ENCODE data around the gene CD300LD.

The CD300LD gene

GRCh38 chr17:74619077-74619673 is 27.1 kb upstream of the CD300LD start:
- no peaks in the 10 kb centered on the region for H3K36me3 Mint-ChIP-seq
- no peak overlapping the region for H3K27ac Mint-ChIP-seq
- no peak overlapping the region for H3K4me3 Mint-ChIP-seq
- peaks cover 28% of the 10 kb centered on the region for H3K27me3 Mint-ChIP-seq
- H3K9me3 Mint-ChIP-seq (ENCODE audit: low read depth), result no peaks in the 10 kb centered on the region
- no peaks in the 10 kb centered on the region for H3K4me1 Mint-ChIP-seq (ENCODE audit: low read depth)

GRCh38 chr17:74618451-74618850 is 26.4 kb upstream of the CD300LD start:
- no peak overlapping the region for H3K27ac Mint-ChIP-seq
- H3K27me3 Mint-ChIP-seq, result peaks cover 23% of the 10 kb centered on the region
- H3K36me3 Mint-ChIP-seq, result no peaks in the 10 kb centered on the region
- no peaks in the 10 kb centered on the region for H3K9me3 Mint-ChIP-seq (ENCODE audit: low read depth)
- H3K4me3 Mint-ChIP-seq, result no peak overlapping the region
- H3K4me1 Mint-ChIP-seq (ENCODE audit: low read depth), result no peaks in the 10 kb centered on the region

GRCh38 chr17:74616696-74617095 is 24.6 kb upstream of the CD300LD start:
- Mint-ChIP-seq H3K4me3 (no peak overlapping the region), H3K4me1 (ENCODE audit: low read depth) (no peaks in the 10 kb centered on the region), H3K27me3 (peaks cover 15% of the 10 kb centered on the region), H3K27ac (no peak overlapping the region), H3K9me3 (ENCODE audit: low read depth) (no peaks in the 10 kb centered on the region), H3K36me3 (no peaks in the 10 kb centered on the region)

GRCh38 chr17:74612046-74612445 is 20.0 kb upstream of the CD300LD start:
- H3K4me1 Mint-ChIP-seq (ENCODE audit: low read depth), result no peaks in the 10 kb centered on the region
- no peak overlapping the region for H3K4me3 Mint-ChIP-seq
- H3K36me3 Mint-ChIP-seq, result peaks cover 2% of the 10 kb centered on the region
- peaks cover 11% of the 10 kb centered on the region for H3K27me3 Mint-ChIP-seq
- H3K9me3 Mint-ChIP-seq (ENCODE audit: low read depth), result peaks cover 4% of the 10 kb centered on the region
- no peak overlapping the region for H3K27ac Mint-ChIP-seq

- H3K4me3 Mint-ChIP-seq, result no peak overlapping the region
- no peaks in the 10 kb centered on the region for H3K4me1 Mint-ChIP-seq (ENCODE audit: low read depth)
- H3K36me3 Mint-ChIP-seq, result peaks cover 2% of the 10 kb centered on the region
- H3K9me3 Mint-ChIP-seq (ENCODE audit: low read depth), result peaks cover 4% of the 10 kb centered on the region
- peaks cover 5% of the 10 kb centered on the region for H3K27me3 Mint-ChIP-seq
- H3K27ac Mint-ChIP-seq, result no peak overlapping the region
Measured at GRCh38 chr17:74610108-74610507, 18.0 kb upstream of the CD300LD start.

GRCh38 chr17:74608511-74608910 is 16.4 kb upstream of the CD300LD start:
- peaks cover 2% of the 10 kb centered on the region for H3K36me3 Mint-ChIP-seq
- no peak overlapping the region for H3K4me3 Mint-ChIP-seq
- H3K4me1 Mint-ChIP-seq (ENCODE audit: low read depth), result peaks cover 6% of the 10 kb centered on the region
- H3K9me3 Mint-ChIP-seq (ENCODE audit: low read depth), result peaks cover 4% of the 10 kb centered on the region
- no peak overlapping the region for H3K27ac Mint-ChIP-seq
- peaks cover 1% of the 10 kb centered on the region for H3K27me3 Mint-ChIP-seq

GRCh38 chr17:74607221-74607620 is 15.1 kb upstream of the CD300LD start:
- Mint-ChIP-seq H3K9me3 (ENCODE audit: low read depth) (peaks cover 4% of the 10 kb centered on the region), H3K4me1 (ENCODE audit: low read depth) (peaks cover 19% of the 10 kb centered on the region), H3K27ac (no peak overlapping the region), H3K36me3 (peaks cover 2% of the 10 kb centered on the region), H3K4me3 (no peak overlapping the region), H3K27me3 (peaks cover 1% of the 10 kb centered on the region)

- H3K4me3 Mint-ChIP-seq, result no peak overlapping the region
- peaks cover 21% of the 10 kb centered on the region for H3K4me1 Mint-ChIP-seq (ENCODE audit: low read depth)
- peaks cover 1% of the 10 kb centered on the region for H3K27me3 Mint-ChIP-seq
- H3K36me3 Mint-ChIP-seq, result peaks cover 2% of the 10 kb centered on the region
- no peak overlapping the region for H3K27ac Mint-ChIP-seq
- peaks cover 4% of the 10 kb centered on the region for H3K9me3 Mint-ChIP-seq (ENCODE audit: low read depth)
Measured at GRCh38 chr17:74606050-74606449, 14.0 kb upstream of the CD300LD start.

GRCh38 chr17:74605361-74605760 is 13.3 kb upstream of the CD300LD start:
- Mint-ChIP-seq H3K27me3 (peaks cover 1% of the 10 kb centered on the region), H3K4me3 (no peak overlapping the region), H3K36me3 (peaks cover 2% of the 10 kb centered on the region), H3K27ac (no peak overlapping the region), H3K9me3 (ENCODE audit: low read depth) (peaks cover 4% of the 10 kb centered on the region), H3K4me1 (ENCODE audit: low read depth) (peaks cover 24% of the 10 kb centered on the region)

GRCh38 chr17:74604761-74605160 is 12.7 kb upstream of the CD300LD start:
- Mint-ChIP-seq H3K9me3 (ENCODE audit: low read depth) (peaks cover 4% of the 10 kb centered on the region), H3K36me3 (peaks cover 2% of the 10 kb centered on the region), H3K4me3 (no peak overlapping the region), H3K27ac (no peak overlapping the region), H3K27me3 (peaks cover 6% of the 10 kb centered on the region), H3K4me1 (ENCODE audit: low read depth) (peaks cover 25% of the 10 kb centered on the region)

- peaks cover 30% of the 10 kb centered on the region for H3K4me1 Mint-ChIP-seq (ENCODE audit: low read depth)
- no peak overlapping the region for H3K27ac Mint-ChIP-seq
- H3K36me3 Mint-ChIP-seq, result peaks cover 2% of the 10 kb centered on the region
- H3K27me3 Mint-ChIP-seq, result peaks cover 6% of the 10 kb centered on the region
- peaks cover 4% of the 10 kb centered on the region for H3K9me3 Mint-ChIP-seq (ENCODE audit: low read depth)
- no peak overlapping the region for H3K4me3 Mint-ChIP-seq
Measured at GRCh38 chr17:74604200-74604599, 12.1 kb upstream of the CD300LD start.

- Mint-ChIP-seq H3K4me1 (ENCODE audit: low read depth) (peaks cover 34% of the 10 kb centered on the region), H3K4me3 (no peak overlapping the region), H3K27me3 (peaks cover 6% of the 10 kb centered on the region), H3K9me3 (ENCODE audit: low read depth) (peaks cover 4% of the 10 kb centered on the region), H3K27ac (no peak overlapping the region), H3K36me3 (peaks cover 2% of the 10 kb centered on the region)
Measured at GRCh38 chr17:74603746-74604145, 11.7 kb upstream of the CD300LD start.

- Mint-ChIP-seq H3K4me1 (ENCODE audit: low read depth) (peaks cover 38% of the 10 kb centered on the region), H3K9me3 (ENCODE audit: low read depth) (peaks cover 4% of the 10 kb centered on the region), H3K4me3 (no peak overlapping the region), H3K36me3 (peaks cover 2% of the 10 kb centered on the region), H3K27ac (no peak overlapping the region), H3K27me3 (peaks cover 6% of the 10 kb centered on the region)
Measured at GRCh38 chr17:74603037-74603635, 11.1 kb upstream of the CD300LD start.

- Mint-ChIP-seq H3K4me3 (peak overlapping the region; percentile 1), H3K4me1 (ENCODE audit: low read depth) (peaks cover 38% of the 10 kb centered on the region), H3K9me3 (ENCODE audit: low read depth) (no peaks in the 10 kb centered on the region), H3K27ac (no peak overlapping the region), H3K36me3 (no peaks in the 10 kb centered on the region), H3K27me3 (peaks cover 5% of the 10 kb centered on the region)
Measured at GRCh38 chr17:74601944-74602572, 10.0 kb upstream of the CD300LD start.

GRCh38 chr17:74599448-74599939 is 7.4 kb upstream of the CD300LD start:
- H3K9me3 Mint-ChIP-seq (ENCODE audit: low read depth), result no peaks in the 10 kb centered on the region
- H3K4me1 Mint-ChIP-seq (ENCODE audit: low read depth), result peaks cover 38% of the 10 kb centered on the region
- H3K4me3 Mint-ChIP-seq, result no peak overlapping the region
- peaks cover 5% of the 10 kb centered on the region for H3K27me3 Mint-ChIP-seq
- H3K36me3 Mint-ChIP-seq, result no peaks in the 10 kb centered on the region
- H3K27ac Mint-ChIP-seq, result no peak overlapping the region

All from activated naive CD8-positive, alpha-beta T cell (primary cell).